ENCODE results near the gene CREBRF. TPM values are rescaled to one million over a fixed set of nuclear protein-coding genes. Genes with fewer than 3 reads are reported as not detected.
"Not testable (repeated sequence)": the region's sequence is repeated elsewhere in the genome, so short reads cannot be mapped to it uniquely, and the experiment has no call there.

CREBRF gene
- total RNA-seq, 4 donors from 2014 or later: 24.3 to 40.6 (median 32.3) TPM

DNA sequence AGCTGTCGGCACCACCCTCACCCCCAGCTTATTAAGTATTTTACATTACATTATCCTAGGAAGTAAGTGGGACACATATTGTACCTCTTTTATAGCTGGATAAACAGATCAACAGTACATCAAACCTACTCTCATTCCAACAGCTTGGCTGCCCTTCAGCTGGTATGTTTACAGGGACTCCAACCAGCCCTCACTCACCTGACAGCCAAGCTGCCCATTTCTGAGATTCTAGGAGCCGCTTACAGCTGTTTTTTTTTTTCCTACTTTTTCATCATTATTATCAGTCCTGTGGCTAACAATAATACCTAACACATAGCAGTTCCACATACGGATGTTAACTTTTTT, 13.4 kb upstream of the CREBRF start:
- Histone ChIP-seq H3K4me3 (no peak overlapping the region), H3K4me1 (no peaks in the 10 kb centered on the region), H3K27me3 (no peaks in the 10 kb centered on the region), H3K27ac (no peak overlapping the region), H3K36me3 (no peaks in the 10 kb centered on the region), H3K9me3 (no peaks in the 10 kb centered on the region)
- in situ Hi-C loops (cut with MboI; ENCODE audit: low pct_ligation_motif_present in 1 of 4, low pct_unique_long_range_greater_than_20kb in 1 of 4, low sequenced_read_pairs in 3 of 4) (no loop called here), intact Hi-C loops (cut with DNase I; ENCODE audit: low total_unique reads) (no loop called here)
- no peak for DNase-seq
- 76 to 91% methylated on average over 2 to 3 of the region's 3 CpGs for WGBS, 2 donors (ENCODE audit: low coverage in 1 of 2)
- TF ChIP-seq, protein P1, sequence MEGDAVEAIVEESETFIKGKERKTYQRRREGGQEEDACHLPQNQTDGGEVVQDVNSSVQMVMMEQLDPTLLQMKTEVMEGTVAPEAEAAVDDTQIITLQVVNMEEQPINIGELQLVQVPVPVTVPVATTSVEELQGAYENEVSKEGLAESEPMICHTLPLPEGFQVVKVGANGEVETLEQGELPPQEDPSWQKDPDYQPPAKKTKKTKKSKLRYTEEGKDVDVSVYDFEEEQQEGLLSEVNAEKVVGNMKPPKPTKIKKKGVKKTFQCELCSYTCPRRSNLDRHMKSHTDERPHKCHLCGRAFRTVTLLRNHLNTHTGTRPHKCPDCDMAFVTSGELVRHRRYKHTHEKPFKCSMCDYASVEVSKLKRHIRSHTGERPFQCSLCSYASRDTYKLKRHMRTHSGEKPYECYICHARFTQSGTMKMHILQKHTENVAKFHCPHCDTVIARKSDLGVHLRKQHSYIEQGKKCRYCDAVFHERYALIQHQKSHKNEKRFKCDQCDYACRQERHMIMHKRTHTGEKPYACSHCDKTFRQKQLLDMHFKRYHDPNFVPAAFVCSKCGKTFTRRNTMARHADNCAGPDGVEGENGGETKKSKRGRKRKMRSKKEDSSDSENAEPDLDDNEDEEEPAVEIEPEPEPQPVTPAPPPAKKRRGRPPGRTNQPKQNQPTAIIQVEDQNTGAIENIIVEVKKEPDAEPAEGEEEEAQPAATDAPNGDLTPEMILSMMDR (IDR thresholded peaks at IDR 0.05): no peak
- TF ChIP-seq EP300 (IDR thresholded peaks at IDR 0.05; ENCODE audit: low read depth): no peak
- TF ChIP-seq POLR2A (IDR thresholded peaks at IDR 0.05): no peak
- no peak for TF ChIP-seq POLR2AphosphoS5 (IDR thresholded peaks at IDR 0.05)

DNA sequence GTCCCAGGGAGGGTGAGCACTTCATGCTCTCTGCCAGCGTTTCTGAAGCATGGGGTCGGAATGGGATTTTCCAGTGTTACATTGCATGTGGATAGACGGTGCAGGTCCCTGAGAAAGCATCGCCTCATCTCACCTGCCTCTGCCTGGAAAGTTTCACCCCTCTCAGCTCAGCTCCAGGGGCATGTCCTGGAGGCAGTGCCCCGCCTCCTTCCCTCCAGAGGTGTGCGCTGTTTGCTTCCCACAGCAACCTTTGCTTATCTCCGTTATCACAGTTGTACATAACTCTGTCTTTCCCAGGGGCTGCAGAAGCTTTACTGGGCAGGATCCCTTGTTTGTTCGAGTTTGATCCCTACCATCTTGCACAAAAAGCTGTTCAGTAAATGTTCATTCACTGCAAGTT, 10.7 kb upstream of the CREBRF start:
- H3K36me3 ChIP-seq: no peaks in the 10 kb centered on the region
- DNase-seq: no peak

DNA sequence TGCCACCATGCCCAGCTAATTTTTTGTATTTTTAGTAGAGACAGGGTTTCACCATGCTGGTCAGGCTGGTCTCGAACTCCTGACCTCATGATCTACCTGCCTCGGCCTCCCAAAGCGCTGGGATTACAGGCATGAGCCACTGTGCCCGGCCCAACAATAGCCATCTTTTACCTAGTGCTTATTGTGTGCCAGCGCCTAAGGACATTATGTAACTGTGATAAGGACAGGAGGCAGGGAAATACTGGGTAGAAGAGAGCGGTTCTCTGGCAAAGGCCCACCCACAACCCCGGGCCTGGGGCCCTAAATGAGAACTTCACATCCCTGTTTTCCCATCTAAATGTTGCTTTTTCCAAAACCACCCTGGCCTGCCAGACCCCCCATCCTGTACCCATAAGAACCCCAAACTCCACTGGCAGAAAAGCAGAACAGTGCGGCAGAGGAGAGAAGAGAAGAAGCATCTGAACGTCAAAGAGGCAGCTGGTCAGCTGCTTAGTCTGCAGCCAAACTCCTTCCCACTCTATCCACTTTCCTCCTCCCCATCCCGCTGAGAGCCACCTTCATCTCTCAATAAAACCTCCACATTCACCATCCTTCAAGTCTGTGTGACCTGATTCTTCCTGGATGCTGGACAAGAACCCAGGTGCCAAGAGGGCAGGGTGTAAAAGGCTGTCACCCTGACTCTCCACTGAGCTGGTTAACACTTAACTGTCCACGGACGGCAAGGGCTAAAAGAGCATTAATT, 8.9 kb upstream of the CREBRF start:
- H3K9me3 ChIP-seq; DNase-seq; H3K27me3 ChIP-seq; intact Hi-C loops (cut with DNase I; ENCODE audit: low total_unique reads); H3K4me1 ChIP-seq; in situ Hi-C loops (cut with MboI; ENCODE audit: low pct_ligation_motif_present in 1 of 4, low pct_unique_long_range_greater_than_20kb in 1 of 4, low sequenced_read_pairs in 3 of 4); H3K4me3 ChIP-seq; H3K27ac ChIP-seq; H3K36me3 ChIP-seq: not testable (repeated sequence)
- WGBS, 2 donors (ENCODE audit: low coverage in 1 of 2): 80% methylated on average over 12 of the region's 12 CpGs; no CpG with 5 or more reads in 1 of the 2 donors

More for the DNA sequence above, 10.7 kb upstream of the CREBRF start:
- WGBS, 2 donors (ENCODE audit: low coverage in 1 of 2): 0 to 50% methylated on average over 1 to 8 of the region's 8 CpGs
- Histone ChIP-seq H3K27ac (no peak overlapping the region), H3K9me3 (no peaks in the 10 kb centered on the region), H3K4me1 (no peaks in the 10 kb centered on the region), H3K27me3 (no peaks in the 10 kb centered on the region), H3K4me3 (no peak overlapping the region)
- TF ChIP-seq EP300 (IDR thresholded peaks at IDR 0.05; ENCODE audit: low read depth) (no peak), POLR2A (IDR thresholded peaks at IDR 0.05) (no peak), POLR2AphosphoS5 (IDR thresholded peaks at IDR 0.05) (no peak)
- TF ChIP-seq, protein P1 (IDR thresholded peaks at IDR 0.05): no peak
- in situ Hi-C loops (cut with MboI; ENCODE audit: low pct_ligation_motif_present in 1 of 4, low pct_unique_long_range_greater_than_20kb in 1 of 4, low sequenced_read_pairs in 3 of 4) (no loop called here), intact Hi-C loops (cut with DNase I; ENCODE audit: low total_unique reads) (no loop called here)

DNA sequence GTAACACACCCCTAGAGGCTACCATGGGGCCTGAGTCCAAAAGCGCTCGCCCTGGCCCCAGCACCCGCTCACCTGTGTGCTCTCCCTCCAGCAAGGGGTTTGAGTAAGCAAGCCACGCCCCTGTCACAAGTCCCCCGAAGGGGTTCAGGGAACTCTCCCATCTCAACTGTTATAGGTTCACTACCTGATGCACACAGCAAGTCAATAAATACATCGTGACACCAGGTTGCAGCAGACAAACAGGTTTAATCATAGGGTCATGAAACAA, 8.4 kb upstream of the CREBRF start:
- no peak for DNase-seq
- Histone ChIP-seq H3K36me3 (no peaks in the 10 kb centered on the region), H3K27me3 (no peaks in the 10 kb centered on the region), H3K4me3 (no peak overlapping the region), H3K27ac (no peak overlapping the region), H3K9me3 (no peaks in the 10 kb centered on the region), H3K4me1 (no peaks in the 10 kb centered on the region)
- WGBS, 2 donors (ENCODE audit: low coverage in 1 of 2): 74 to 79% methylated on average over 4 to 6 of the region's 6 CpGs
- in situ Hi-C loops (cut with MboI; ENCODE audit: low pct_ligation_motif_present in 1 of 4, low pct_unique_long_range_greater_than_20kb in 1 of 4, low sequenced_read_pairs in 3 of 4) (no loop called here), intact Hi-C loops (cut with DNase I; ENCODE audit: low total_unique reads) (no loop called here)
- TF ChIP-seq, protein P1 (IDR thresholded peaks at IDR 0.05): no peak

DNA sequence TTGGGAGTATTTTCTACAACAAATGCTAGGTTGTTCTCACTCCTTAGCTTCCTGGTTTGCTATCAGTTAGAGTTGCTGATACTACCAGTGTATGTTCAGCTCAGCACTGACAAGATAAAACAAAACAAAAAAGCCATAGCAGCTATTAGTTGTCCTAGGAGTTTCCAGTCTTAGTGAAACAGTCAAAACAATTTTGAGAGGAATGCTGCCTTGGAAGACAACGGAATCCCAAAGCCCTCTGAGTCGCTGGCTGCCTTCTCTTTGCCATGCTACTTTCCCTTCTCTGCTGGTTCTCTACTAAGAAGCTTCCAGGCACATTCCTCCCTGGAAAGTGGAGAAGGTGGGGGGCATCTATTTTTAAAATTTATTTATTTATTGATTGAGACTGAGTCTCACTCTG, 5.4 kb upstream of the CREBRF start:
- H3K27me3 ChIP-seq: no peaks in the 10 kb centered on the region
- in situ Hi-C loops (cut with MboI; ENCODE audit: low pct_ligation_motif_present in 1 of 4, low pct_unique_long_range_greater_than_20kb in 1 of 4, low sequenced_read_pairs in 3 of 4): no loop called here
- no peaks in the 10 kb centered on the region for H3K9me3 ChIP-seq
- peaks cover 0 to 7% (median 6%) of the 10 kb centered on the region in 4 donors for H3K4me1 ChIP-seq
- no peak for TF ChIP-seq POLR2A (IDR thresholded peaks at IDR 0.05)
- no peak for TF ChIP-seq EP300 (IDR thresholded peaks at IDR 0.05; ENCODE audit: low read depth)
- no peak for TF ChIP-seq POLR2AphosphoS5 (IDR thresholded peaks at IDR 0.05)
- TF ChIP-seq, protein P1 (IDR thresholded peaks at IDR 0.05): no peak
- H3K4me3 ChIP-seq: no peak overlapping the region
- intact Hi-C loops (cut with DNase I; ENCODE audit: low total_unique reads): no loop called here
- no peak for DNase-seq
- no peaks in the 10 kb centered on the region for H3K36me3 ChIP-seq
- no peak overlapping the region for H3K27ac ChIP-seq
- 89% methylated on average over 2 of the region's 2 CpGs; no CpG with 5 or more reads in 1 of the 2 donors for WGBS, 2 donors (ENCODE audit: low coverage in 1 of 2)
